ENCODE data around the gene ZNF567.
"Not testable (repeated sequence)": the region's sequence is repeated elsewhere in the genome, so short reads cannot be mapped to it uniquely, and the experiment has no call there.

Gene ZNF567

DNA sequence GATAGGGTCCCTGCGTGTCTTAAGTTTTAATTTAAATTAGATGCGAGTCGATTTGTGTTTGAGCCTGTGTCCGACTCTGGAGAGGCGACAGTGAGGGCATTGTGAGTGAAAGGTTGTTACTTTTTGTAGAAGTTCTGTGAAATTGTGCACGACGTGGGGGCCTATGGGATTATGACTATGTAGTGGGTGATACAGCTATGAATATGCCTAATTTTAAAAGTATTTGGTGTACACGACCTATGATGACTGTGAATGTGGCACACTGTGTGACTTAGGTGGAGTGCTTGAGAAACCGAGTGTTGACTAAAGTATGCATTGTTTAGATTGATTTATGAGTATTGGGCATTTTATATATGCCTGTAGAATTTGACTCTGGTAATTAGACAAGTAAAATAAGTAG is 646 bp downstream of the ZNF567 start:
- DNase-seq (ENCODE audit: low read depth) = no peak
- Histone ChIP-seq H3K4me1 (ENCODE audit: control insufficient read depth, insufficient read depth, low read length) (peaks cover 11% of the 10 kb centered on the region), H3K36me3 (ENCODE audit: control insufficient read depth, insufficient read depth, low read length, severe bottlenecking) (peaks cover 39% of the 10 kb centered on the region), H3K9me3 (ENCODE audit: control insufficient read depth, low read length) (peaks cover 22% of the 10 kb centered on the region), H3K27me3 (replicated peaks; ENCODE audit: control insufficient read depth, insufficient read depth, low read length) (no peaks in the 10 kb centered on the region), H3K4me3 (ENCODE audit: low read length) (peak overlapping the region; percentile 99), H3K9ac (ENCODE audit: low read length) (peak overlapping the region; percentile 91)

DNA sequence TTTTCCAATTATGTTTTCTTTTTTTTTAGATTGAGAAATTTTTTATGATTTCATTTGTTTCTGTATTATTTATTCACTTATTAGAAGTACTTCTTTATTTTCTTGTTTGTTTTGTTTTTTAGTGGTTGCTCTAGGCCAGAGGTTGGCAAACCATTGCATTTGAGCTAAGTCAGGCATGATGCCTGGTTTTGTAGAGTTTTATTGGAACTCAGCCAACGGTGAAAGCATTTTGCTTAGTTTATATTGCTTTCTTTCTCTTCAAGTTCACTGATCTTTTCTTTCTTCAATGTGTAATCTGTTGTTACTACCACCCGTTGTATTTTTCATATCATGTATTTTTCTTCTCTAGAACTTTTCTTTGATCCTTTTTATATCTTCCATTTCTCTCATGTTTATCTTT is 19.7 kb downstream of the ZNF567 start:
- Histone ChIP-seq H3K9me3 (ENCODE audit: control insufficient read depth, low read length) (peaks cover 84% of the 10 kb centered on the region), H3K36me3 (ENCODE audit: control insufficient read depth, insufficient read depth, low read length, severe bottlenecking) (peaks cover 54% of the 10 kb centered on the region), H3K9ac (ENCODE audit: low read length) (no peak overlapping the region)

GRCh38 chr19:36709423-36709822 is 22.0 kb downstream of the ZNF567 start:
- no peak for DNase-seq (ENCODE audit: low read depth)
- H3K27me3 ChIP-seq (replicated peaks; ENCODE audit: control insufficient read depth, insufficient read depth, low read length) = no peaks in the 10 kb centered on the region
- no peak overlapping the region for H3K9ac ChIP-seq (ENCODE audit: low read length)
- H3K36me3 ChIP-seq (ENCODE audit: control insufficient read depth, insufficient read depth, low read length, severe bottlenecking) = peaks cover 74% of the 10 kb centered on the region
- H3K4me1 ChIP-seq (ENCODE audit: control insufficient read depth, insufficient read depth, low read length) = no peaks in the 10 kb centered on the region
- H3K4me3 ChIP-seq (ENCODE audit: low read length) = peak overlapping the region; percentile 74
- H3K9me3 ChIP-seq (ENCODE audit: control insufficient read depth, low read length) = peaks cover 99% of the 10 kb centered on the region

More for the DNA sequence above, 19.7 kb downstream of the ZNF567 start:
- Histone ChIP-seq H3K4me3 (ENCODE audit: low read length) (peak overlapping the region; percentile 54), H3K4me1 (ENCODE audit: control insufficient read depth, insufficient read depth, low read length) (no peaks in the 10 kb centered on the region), H3K27me3 (replicated peaks; ENCODE audit: control insufficient read depth, insufficient read depth, low read length) (no peaks in the 10 kb centered on the region)
- DNase-seq (ENCODE audit: low read depth) = no peak

- no peaks in the 10 kb centered on the region for H3K4me1 ChIP-seq (ENCODE audit: control insufficient read depth, insufficient read depth, low read length)
- no peak overlapping the region for H3K9ac ChIP-seq (ENCODE audit: low read length)
- DNase-seq (ENCODE audit: low read depth) = no peak
- H3K4me3 ChIP-seq (ENCODE audit: low read length) = peak overlapping the region; percentile 77
- H3K9me3 ChIP-seq (ENCODE audit: control insufficient read depth, low read length) = peaks cover 99% of the 10 kb centered on the region
- peaks cover 83% of the 10 kb centered on the region for H3K36me3 ChIP-seq (ENCODE audit: control insufficient read depth, insufficient read depth, low read length, severe bottlenecking)
- no peaks in the 10 kb centered on the region for H3K27me3 ChIP-seq (replicated peaks; ENCODE audit: control insufficient read depth, insufficient read depth, low read length)
These were observed 32.5 kb downstream of the ZNF567 start for GRCh38 chr19:36719687-36720556.

DNA sequence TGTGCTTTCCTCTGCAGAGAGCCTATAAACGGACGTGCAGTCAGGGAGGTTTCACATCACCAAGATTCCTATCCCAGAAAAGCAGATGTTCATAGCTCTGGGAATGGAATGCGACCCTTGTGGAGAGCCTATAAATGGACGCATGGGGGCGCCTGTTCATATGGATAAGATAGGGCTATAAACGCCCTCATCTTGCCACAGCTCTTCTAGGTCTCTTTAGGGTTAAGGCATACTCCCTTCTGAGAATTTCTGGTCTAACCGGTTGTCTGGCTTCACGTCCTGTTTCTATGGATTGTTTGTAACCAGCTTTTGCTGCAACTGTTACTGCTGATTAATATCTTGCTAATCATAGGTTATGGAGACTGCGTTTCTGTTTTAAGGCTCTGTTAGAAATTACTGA is 48.8 kb downstream of the ZNF567 start:
- DNase-seq (ENCODE audit: low read depth); H3K27me3 ChIP-seq (replicated peaks; ENCODE audit: control insufficient read depth, insufficient read depth, low read length); H3K9ac ChIP-seq (ENCODE audit: low read length); H3K4me3 ChIP-seq (ENCODE audit: low read length); H3K4me1 ChIP-seq (ENCODE audit: control insufficient read depth, insufficient read depth, low read length): not testable (repeated sequence)
- Histone ChIP-seq H3K9me3 (ENCODE audit: control insufficient read depth, low read length) (peaks cover 100% of the 10 kb centered on the region), H3K36me3 (ENCODE audit: control insufficient read depth, insufficient read depth, low read length, severe bottlenecking) (peaks cover 21% of the 10 kb centered on the region)

DNA sequence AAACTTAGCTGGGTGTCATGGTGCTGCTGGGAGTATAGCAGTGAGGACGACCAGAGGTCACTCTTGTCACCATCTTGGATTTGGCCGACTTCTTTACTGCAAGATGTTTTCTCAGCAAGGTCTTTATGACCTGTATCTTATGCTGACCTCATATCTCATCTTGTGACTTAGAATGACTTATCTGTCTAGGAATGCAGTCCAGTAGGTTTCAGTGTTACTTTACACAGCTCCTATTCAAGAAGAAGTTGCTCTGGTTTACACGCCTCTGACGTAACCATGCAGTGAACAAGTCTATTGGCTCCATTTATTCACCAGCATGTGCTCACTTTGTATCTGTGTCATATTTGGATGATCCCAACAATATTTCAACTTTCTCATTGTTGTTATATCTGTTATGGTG is 58.5 kb downstream of the ZNF567 start:
- peaks cover 98% of the 10 kb centered on the region for H3K9me3 ChIP-seq (ENCODE audit: control insufficient read depth, low read length)
- peak overlapping the region; percentile 73 for H3K4me3 ChIP-seq (ENCODE audit: low read length)
- H3K36me3 ChIP-seq (ENCODE audit: control insufficient read depth, insufficient read depth, low read length, severe bottlenecking) = peaks cover 55% of the 10 kb centered on the region
- H3K4me1 ChIP-seq (ENCODE audit: control insufficient read depth, insufficient read depth, low read length) = no peaks in the 10 kb centered on the region
- no peaks in the 10 kb centered on the region for H3K27me3 ChIP-seq (replicated peaks; ENCODE audit: control insufficient read depth, insufficient read depth, low read length)
- DNase-seq (ENCODE audit: low read depth) = no peak
- no peak overlapping the region for H3K9ac ChIP-seq (ENCODE audit: low read length)

GRCh38 chr19:36747750-36748149 is 60.3 kb downstream of the ZNF567 start:
- Histone ChIP-seq H3K4me3 (ENCODE audit: low read length) (peak overlapping the region; percentile 73), H3K9ac (ENCODE audit: low read length) (no peak overlapping the region), H3K9me3 (ENCODE audit: control insufficient read depth, low read length) (peaks cover 100% of the 10 kb centered on the region), H3K36me3 (ENCODE audit: control insufficient read depth, insufficient read depth, low read length, severe bottlenecking) (peaks cover 70% of the 10 kb centered on the region), H3K27me3 (replicated peaks; ENCODE audit: control insufficient read depth, insufficient read depth, low read length) (no peaks in the 10 kb centered on the region), H3K4me1 (ENCODE audit: control insufficient read depth, insufficient read depth, low read length) (no peaks in the 10 kb centered on the region)
- no peak for DNase-seq (ENCODE audit: low read depth)

- peaks cover 100% of the 10 kb centered on the region for H3K9me3 ChIP-seq (ENCODE audit: control insufficient read depth, low read length)
- peak overlapping the region; percentile 73 for H3K4me3 ChIP-seq (ENCODE audit: low read length)
- no peaks in the 10 kb centered on the region for H3K27me3 ChIP-seq (replicated peaks; ENCODE audit: control insufficient read depth, insufficient read depth, low read length)
- H3K4me1 ChIP-seq (ENCODE audit: control insufficient read depth, insufficient read depth, low read length) = no peaks in the 10 kb centered on the region
- peaks cover 78% of the 10 kb centered on the region for H3K36me3 ChIP-seq (ENCODE audit: control insufficient read depth, insufficient read depth, low read length, severe bottlenecking)
- H3K9ac ChIP-seq (ENCODE audit: low read length) = no peak overlapping the region
- no peak for DNase-seq (ENCODE audit: low read depth)
These were observed 61.2 kb downstream of the ZNF567 start for GRCh38 chr19:36748431-36749275.

GRCh38 chr19:36749613-36750012 is 62.2 kb downstream of the ZNF567 start:
- DNase-seq (ENCODE audit: low read depth); H3K27me3 ChIP-seq (replicated peaks; ENCODE audit: control insufficient read depth, insufficient read depth, low read length); H3K4me1 ChIP-seq (ENCODE audit: control insufficient read depth, insufficient read depth, low read length); H3K9ac ChIP-seq (ENCODE audit: low read length): not testable (repeated sequence)
- H3K36me3 ChIP-seq (ENCODE audit: control insufficient read depth, insufficient read depth, low read length, severe bottlenecking) = peaks cover 81% of the 10 kb centered on the region
- peak overlapping the region; percentile 73 for H3K4me3 ChIP-seq (ENCODE audit: low read length)
- H3K9me3 ChIP-seq (ENCODE audit: control insufficient read depth, low read length) = peaks cover 100% of the 10 kb centered on the region

DNA sequence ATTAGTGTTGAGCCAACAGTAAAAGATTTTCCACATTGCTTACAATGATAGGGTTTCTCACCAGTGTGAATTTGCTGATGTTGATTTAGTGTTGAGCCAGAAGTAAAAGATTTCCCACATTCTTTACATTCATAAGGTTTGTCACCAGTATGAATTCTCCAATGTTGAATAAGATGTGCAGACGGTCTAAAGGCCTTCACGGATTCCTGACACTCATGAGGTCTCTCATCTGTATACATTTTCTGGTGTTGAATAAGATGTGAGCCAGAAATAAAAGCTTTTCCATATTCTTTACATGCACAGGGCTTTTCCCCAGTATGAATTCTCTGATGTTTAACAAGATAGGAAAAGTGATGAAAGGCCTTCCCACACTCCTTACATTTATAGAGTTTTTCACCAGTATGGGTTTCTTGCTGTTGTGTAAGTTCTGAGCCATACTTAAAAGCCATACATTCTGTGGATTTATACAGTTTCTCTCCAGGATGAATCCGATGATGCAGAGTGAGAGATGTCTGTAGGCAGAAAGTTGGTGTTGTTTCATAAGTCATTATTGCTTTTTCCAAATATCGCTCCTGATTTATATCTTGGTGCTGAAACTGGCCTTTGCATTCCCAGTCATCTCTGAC is 62.8 kb downstream of the ZNF567 start:
- peaks cover 84% of the 10 kb centered on the region for H3K36me3 ChIP-seq (ENCODE audit: control insufficient read depth, insufficient read depth, low read length, severe bottlenecking)
- H3K9ac ChIP-seq (ENCODE audit: low read length) = no peak overlapping the region
- H3K4me1 ChIP-seq (ENCODE audit: control insufficient read depth, insufficient read depth, low read length) = no peaks in the 10 kb centered on the region
- peaks cover 100% of the 10 kb centered on the region for H3K9me3 ChIP-seq (ENCODE audit: control insufficient read depth, low read length)
- DNase-seq (ENCODE audit: low read depth) = no peak
- H3K4me3 ChIP-seq (ENCODE audit: low read length) = peak overlapping the region; percentile 73
- H3K27me3 ChIP-seq (replicated peaks; ENCODE audit: control insufficient read depth, insufficient read depth, low read length) = no peaks in the 10 kb centered on the region

Measured in adipocyte (in vitro differentiated cells).